Uterus (tissue), 2 donors: ENCODE measurements around the gene TMEM87B.

Experiments
- CTCF ChIP-seq, 4 experiments: fragments of 200-600 bp in 2 of 4; fragments of 450-650 bp in 2 of 4; sonication (generic) in 2 of 4; IDR thresholded peaks; one replicate each; pipeline ENCODE4 v1.5.1; 2016 to 2019; ENCODE audit warnings: antibody characterized with exemption in 4 of 4, mild to moderate bottlenecking in 2 of 4, moderate library complexity in 1 of 4
- POLR2A ChIP-seq, 2 donors: fragments of 450-650 bp; IDR thresholded peaks; one replicate each; pipeline ENCODE4 v1.6.1; 2016; ENCODE audit warnings: antibody characterized with exemption in 2 of 2, mild to moderate bottlenecking in 1 of 2, moderate library complexity in 1 of 2

GRCh38 chr2:112012556-112012955 is 42.5 kb upstream of the TMEM87B start:
- TF ChIP-seq CTCF (IDR thresholded peaks at IDR 0.05) (no peak), POLR2A (IDR thresholded peaks at IDR 0.05) (no peak)
